CD4-positive, alpha-beta T cell treated with Interleukin-17A for 4 hours (primary cell): ENCODE measurements around the gene RAB3A.

Source experiments
- DNase-seq: peaks from one replicate; pipeline ENCODE4 v3.0.0-alpha.2; 2020; ENCODE audit warnings: mixed read lengths

Gene RAB3A, protein sequence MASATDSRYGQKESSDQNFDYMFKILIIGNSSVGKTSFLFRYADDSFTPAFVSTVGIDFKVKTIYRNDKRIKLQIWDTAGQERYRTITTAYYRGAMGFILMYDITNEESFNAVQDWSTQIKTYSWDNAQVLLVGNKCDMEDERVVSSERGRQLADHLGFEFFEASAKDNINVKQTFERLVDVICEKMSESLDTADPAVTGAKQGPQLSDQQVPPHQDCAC

DNA sequence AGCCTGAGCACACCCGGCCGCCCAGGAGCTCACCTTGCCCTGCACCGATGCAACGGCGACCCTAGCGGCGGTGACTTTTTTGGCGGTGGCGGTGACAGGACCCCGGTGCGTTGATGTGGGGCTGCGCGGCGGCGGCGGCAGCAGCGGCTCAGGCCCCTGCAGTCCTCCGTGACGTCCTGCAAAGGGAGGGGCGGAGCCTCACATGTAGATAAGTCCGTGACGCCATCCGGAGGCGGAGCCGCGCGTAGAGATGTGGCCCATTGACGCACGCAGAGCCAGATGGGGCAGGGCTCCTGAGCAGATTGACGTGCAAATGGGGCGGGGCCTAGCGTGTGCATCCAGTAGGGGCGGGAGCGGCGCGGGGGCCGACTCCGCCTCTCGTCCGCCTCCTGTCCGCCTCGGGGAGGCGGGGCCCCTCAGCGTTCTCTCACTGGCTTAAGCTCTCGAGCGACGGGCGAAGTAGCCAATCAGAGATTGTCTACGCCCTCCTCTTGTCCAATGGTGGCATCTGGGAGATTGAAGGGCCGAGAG, at the start of gene RAB3A:
TSS of gene RAB3A (minus strand) at position 180 of the 531 bp plus-strand sequence. CDS start 1,302 bp downstream, outside the sequence.
- peak; percentile 100 for DNase-seq

DNA sequence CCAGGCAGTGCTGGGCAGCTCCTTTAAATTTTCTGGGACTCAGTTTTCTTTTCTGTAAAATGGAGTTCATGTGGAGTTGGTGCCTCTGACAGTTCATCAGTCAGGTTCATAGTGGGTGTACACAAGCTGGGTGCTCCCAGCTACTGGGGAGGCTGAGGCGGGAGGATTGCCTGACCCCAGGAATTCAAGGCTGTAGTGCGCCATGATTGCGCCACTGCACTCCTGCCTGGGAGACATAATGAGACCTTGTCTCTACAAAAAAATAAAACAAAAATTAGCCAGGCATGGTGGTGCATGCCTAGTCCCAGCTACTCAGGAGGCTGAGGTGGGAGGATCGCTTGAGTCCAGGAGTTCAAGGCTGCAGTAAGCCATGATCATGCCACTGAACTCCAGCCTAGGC, 49.3 kb upstream of the RAB3A start:
- DNase-seq, result no peak

DNA sequence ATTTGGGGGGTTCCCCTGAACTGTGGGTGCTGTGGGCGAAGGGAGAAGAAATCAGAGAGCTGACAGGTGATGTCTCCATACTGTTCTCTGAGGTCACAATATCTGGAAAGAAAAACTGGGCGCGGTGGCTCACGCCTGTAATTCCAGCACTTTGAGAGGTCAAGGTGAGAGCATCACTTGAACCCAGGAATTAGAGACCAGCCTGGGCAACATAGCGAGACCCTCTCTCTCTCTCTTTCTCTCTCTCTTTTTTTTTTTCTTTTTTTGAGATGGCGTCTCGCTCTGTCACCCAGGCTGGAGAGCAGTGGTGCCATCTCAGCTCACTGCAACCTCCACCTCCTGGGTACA, 48.5 kb upstream of the RAB3A start:
- no peak for DNase-seq

DNA sequence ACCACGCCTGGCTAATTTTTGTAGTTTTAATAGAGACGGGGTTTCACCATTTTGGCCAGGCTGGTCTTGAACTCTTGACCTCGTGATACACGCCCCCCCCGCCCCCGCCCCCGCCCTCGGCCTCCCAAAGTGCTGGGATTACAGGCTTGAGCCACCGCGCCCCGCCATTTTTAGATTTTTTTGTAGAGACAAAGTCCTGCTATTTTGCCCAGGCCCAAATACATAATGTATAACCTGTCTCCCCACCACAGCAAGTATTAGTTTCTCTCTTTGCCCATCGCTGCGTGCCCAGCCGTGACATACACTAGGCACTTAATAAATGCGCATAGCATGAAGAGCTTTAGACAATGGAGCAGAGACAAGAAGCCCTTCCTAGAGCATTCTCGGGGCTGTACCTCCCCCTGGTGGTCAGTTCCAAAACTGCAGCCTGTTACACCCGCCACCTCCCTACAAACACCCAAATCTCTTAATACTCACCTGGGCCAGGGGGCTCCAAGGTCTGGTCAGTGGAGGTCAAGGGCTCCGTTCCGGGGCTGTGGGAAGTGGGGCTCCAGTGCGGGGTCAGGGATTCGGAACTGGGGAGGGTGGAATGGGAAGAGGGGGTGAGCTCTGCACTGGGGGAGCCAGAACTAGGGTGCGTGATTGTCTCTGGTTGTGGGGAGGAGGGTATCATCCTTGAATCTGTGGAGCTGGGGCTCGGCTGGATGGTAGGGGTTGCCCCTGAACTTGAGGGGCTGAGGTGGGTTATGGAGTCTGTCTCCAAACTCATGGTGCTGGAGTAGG, 47.9 kb upstream of the RAB3A start:
- peak; percentile 87 for DNase-seq

DNA sequence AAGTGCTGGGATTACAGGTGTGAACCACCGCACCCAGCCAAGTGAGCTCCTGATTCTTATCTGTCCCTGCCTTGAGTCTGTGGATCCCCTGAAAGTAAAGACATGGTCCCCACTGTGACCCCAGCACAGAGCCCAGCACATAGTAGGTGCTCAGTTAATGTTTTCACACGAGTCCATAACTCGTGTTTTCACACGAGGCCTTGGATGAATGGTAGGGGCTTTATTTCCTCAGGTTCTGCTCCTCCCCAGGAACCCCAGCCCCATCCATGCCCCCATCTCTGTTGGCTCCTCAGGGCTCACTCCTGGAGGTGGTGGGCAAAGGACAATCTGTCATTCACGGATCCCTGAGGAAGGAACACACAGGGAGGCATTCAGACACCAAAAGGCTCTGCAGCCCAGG, 46.0 kb upstream of the RAB3A start:
- no peak for DNase-seq

DNA sequence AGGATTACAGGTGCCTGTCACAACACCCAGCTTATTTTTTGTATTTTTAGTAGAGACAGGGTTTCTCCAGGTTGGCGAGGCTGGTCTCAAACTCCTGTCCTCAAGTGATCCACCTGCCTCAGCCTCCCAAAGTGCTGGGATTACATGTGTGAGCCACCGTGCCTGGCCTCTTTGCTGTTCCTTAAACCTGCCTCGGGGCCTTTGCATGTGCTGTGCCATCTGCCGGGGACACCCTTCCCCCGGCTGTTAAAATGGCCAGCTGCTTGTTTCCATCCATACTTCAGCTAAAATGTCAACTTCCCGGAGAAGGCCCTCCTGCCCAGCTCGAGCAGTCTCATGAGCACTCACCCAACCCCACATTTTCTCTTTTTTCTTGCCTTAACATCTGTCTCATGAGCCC, 41.5 kb upstream of the RAB3A start:
- no peak for DNase-seq

DNA sequence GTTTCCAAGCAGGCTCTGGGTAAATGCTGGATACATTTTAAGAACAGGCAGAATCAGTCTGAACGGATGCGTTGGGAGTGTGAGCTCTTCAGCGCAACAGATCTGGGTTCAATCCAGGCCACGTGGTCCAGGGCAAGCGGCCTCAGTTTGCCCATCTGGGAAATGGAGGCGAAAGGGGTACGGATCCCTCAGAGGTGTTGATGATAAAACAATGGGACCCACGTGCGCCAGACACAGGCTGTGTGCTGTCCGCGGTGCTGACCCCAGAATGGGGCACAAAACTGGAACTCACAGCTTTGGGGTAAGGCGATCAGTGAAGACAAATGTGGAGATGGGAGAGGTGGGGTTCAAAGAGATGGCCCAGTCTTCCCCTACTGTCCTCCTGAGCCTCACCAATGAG, 35.5 kb upstream of the RAB3A start:
- no peak for DNase-seq

DNA sequence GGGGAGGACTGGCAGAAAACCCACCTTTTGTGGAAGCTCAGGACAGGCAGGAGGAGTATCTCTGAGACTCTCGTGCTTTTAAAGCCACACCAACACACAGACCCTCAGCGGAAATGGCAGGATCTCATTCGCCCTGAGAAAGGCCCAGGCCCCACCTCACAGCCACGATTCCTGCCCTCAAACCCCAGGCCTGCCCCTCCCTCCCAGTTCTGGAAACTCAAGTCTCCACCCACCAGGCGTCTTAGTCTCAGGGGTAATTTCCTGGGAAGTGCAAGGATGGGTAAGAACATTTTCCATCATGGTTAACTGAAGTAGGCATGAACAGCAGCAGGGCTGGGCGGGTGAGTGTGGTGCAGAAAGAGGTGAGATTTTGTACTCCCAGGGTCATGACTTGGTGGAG, 30.4 kb upstream of the RAB3A start:
- DNase-seq, result no peak

DNA sequence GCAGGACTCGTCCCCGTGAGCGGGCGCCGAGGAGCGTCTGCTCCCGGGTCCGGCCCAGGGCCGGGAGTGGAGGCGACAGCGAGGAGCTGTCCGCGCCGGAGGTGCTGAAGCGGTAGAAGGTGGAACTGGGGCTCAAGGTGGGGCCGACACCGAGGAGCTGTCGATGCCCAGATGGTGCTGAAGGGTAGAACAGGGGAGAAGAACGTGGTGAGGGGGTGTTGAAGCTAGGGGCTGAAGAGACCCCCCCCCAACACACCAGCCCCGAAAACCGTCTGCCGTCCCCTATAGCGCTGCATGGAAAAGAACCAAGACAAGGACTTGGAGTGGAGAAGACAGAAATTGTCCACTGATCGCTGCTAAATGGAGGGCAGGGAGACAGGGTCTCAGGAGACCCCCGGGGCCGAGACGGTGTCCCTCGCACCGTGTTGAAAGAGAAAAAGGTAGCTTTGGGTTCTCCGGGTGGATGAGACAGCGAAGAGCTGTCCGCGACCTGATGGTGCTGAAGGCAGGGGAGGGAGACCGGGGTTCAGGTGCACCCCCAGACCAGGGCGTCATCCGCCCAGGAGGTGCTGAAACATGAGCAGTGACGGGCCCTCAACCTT, 29.5 kb upstream of the RAB3A start:
- peak; percentile 59 for DNase-seq

DNA sequence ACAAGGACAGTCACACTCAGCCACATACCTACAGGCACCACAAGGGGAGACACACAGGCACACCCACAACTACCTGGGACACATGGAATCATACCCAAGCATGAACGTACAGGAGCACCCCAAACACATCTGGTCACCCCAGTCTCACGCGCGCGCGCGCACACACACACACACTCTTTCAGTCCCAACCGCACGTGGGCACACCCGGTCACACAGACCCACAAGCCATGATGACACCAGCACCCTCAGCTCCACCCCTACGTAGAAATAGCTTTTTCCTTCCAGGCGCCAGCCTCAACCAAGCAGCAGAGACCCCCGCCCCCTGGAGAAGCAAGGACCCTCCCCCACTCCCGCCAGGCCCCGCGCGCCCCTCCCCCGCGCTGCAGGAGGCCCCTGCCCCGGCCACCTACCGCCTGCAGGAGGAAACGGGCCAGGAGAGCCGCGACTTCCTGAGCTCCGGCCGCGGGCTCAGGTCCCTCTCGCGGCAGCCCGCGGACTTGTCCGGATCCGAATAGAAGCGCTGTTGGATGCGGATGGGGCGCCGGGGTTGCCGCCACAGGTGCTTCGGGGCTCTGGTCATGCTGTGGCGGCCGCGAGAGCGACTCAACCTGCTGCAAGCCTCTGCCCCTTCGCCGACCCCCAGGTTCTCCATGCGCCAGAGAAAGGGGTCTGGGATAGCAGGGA, 28.8 kb upstream of the RAB3A start:
- DNase-seq, result no peak

DNA sequence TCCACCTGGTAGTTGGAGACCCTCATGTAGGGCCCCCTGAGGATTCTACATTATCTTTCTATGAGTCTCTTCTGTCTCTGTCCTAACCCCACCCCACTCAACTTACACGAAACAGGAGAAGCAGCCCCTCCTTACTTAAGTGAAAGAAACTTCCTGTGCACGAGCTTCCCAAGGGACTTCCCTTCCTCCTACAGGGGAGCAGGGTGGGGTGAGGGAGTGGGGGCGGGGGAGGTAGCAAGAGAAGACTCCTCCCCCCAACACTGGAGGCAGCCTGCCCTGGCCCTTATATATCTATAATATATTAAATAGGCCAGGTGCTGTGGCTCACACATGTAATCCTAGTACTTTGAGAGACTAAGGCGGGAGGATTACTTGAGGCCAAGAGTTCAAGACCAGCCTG, 27.9 kb upstream of the RAB3A start:
- no peak for DNase-seq

DNA sequence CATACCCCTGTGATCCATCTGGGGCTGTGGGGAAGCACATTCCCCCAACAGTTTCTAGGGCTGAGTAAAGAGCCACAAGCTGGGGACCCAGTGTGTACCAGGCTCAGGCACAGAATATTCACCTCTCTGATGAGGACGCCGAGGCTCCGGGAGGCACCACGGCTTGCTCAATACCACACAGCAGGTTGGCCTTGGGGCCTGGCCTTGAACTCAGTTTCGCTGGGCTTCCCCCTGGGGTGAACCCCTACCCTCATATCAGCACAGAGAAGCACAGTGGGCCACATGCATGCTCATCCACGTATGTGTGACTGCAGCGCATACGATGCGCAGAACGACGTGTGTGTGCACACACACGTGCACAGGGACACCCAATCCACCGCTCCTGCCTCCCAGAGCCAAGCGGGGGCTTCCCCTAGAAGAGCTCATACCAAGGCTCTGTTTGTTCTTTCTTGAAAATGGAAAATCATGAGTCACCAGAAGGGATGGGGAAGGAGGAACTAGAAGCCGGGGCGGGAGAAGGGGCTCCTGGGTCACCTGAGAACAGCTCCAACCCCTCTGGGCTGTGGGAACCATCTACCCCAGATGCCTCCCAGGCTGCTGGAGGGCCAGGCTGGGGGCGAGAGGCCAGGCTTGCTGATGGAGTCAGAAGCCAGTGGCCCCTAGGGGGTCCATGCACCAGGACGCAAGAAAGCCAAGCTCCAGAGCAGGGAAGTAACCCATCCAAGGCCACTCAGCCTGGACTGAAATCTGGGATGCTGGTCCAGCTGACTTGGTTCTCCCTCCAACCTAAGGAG, 27.3 kb upstream of the RAB3A start:
- DNase-seq, result no peak

DNA sequence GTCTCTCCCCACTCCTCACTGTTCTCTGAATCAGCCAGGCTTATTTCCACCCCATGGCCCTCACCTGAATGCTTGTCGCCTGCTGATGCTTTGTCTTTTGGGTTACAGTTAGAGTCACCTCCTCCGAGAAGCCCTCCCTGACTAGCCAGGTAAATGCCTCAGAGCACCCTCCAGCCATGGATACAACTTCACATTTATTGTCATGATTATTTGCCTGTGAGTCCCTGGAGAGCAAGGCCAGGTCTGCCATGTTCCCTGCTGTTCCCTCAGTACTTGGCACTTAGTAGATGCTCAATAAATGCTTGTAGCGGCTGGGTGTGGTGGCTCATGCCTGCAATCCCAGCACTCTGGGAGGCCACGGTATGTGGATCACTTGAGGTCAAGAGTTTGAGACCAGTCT, 26.1 kb upstream of the RAB3A start:
- DNase-seq, result no peak

DNA sequence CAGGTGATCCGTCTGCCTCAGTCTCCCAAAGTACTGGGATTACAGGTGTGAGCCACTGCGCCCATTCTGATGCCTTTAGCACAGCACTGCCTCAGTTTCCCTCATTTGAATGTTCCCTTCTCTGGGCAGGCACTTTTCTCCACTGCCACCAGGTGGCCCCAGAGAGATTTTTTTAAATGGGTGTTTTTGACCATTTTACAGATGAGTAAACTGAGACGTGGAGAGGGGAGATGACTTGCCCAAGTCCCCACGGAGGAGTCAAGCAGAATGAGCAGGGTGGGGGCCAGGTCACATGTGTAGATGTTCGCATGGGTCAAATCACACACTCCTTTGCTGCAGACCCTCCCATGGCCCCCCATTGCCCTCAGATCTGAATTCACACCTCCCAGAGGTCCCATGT, 25.6 kb upstream of the RAB3A start:
- DNase-seq, result no peak

DNA sequence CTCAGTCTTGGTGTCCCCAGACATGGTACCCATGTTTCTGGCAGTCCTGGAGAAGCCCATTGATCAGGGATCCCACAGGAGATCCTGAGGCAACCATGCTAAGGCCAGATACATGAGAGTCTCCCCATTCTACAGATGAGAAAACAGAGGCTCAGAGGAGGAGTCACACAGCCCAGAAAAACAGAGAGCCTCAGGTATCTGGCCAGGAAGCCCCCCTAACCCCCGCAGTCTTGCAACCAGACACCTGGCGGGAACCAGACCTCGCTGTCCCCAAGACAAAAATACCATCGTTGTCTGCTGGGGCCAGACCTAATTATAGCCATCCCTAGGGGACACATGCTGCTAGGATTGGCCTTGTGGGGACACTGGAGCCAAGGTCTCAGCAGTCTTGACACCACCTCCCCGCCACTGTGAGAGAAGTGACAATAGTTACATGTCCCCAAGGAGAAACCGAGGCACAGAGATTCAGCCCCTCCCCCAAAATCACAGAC, 24.0 kb upstream of the RAB3A start:
- DNase-seq, result no peak

DNA sequence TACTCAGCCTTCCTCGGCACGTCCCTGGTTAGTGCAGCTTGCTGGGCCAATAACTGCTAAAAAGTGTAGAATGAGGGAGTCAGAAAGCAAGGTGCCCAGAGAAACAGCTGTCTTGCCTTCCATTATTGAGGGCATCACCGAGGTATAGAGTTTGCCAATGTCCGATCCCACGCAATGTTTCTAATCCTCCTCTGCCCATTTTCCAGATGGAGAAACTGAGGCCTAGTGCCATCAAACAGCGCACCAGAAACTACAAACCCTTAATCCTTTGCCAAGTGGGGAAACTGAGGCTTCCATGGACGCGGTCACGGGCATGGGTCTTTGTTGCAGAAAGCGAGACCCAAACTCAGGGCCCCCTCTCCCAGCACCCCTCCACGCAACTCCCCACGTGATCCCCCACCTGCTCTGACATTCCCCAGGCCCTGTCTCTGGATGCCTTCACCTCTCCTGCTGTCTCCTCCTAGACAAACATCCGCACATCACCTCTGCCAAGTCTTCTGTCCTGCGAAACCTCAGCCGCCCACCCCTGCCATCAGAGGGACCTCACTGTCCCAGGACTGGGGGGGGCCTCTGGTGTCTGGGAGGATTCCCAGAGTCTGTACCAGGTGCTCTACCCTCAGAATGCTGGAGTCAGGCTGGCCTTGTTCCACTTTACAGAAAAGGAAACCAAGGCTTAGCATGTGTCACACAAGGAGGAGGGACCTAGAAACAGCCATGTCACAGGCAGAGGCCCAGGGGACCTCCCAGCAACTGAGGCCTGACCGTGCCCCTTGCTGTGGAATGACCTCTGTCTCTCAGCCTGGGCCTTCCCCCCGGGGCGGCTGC, 23.3 kb upstream of the RAB3A start:
- DNase-seq, result no peak

DNA sequence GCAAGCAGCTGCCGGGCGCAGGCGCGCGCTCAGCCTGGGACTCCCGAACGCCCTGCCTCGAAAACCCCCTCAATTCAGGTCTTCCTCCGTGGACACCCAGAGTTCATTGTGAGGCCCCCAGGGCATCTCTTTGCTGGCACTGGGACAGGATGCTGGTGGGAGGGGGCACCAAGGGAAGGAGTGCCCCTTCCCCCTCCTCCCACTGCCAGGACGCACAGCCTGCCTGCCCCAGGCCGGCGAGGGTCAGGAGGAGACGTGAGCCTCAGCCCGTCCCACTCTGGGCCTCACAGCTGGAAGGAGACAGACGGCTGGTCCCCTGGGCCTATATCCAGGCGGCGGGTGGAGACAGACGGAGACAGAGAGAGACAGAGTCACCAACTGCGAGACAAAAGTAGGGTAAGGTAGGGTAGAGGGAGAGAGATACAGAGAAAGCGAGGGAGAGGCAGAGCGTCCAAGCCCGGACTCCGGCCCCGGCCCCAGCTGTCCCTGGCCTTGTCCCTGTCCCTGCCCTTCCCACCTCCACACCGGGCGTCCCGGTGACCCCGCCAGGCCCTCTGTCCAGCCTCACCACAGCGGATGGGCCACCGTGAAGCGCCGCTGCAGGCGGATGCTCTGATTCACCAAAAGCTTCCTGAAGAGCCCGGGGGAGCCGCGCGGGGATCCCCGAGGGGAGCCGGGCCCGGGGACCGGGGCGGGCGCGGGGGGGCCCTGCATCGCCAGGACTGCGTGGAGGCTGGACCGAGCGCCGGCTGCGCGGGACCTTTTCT, 22.0 kb upstream of the RAB3A start, which contains the start of gene PDE4C:
TSS of gene PDE4C (minus strand) at position 737 of the 767 bp plus-strand sequence. CDS start at position 714, 23 bp downstream.
- no peak for DNase-seq

DNA sequence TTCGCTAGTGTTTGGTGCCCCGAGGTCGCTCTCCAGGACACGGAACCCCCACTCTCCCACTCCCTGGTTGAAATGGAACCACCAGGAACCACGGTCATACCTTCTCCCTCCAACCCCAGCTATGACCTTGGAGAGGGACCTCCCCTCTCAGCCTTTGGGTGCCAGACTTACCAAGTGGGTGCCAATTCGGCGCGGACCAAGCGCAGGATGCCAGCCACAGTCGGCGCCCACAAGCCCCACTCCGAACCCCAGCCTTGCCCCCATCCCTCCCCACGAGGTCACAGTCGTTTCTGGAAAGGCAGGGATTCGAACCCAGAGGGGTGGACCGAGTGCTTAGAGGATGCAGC, 21.5 kb upstream of the RAB3A start:
- DNase-seq, result no peak

DNA sequence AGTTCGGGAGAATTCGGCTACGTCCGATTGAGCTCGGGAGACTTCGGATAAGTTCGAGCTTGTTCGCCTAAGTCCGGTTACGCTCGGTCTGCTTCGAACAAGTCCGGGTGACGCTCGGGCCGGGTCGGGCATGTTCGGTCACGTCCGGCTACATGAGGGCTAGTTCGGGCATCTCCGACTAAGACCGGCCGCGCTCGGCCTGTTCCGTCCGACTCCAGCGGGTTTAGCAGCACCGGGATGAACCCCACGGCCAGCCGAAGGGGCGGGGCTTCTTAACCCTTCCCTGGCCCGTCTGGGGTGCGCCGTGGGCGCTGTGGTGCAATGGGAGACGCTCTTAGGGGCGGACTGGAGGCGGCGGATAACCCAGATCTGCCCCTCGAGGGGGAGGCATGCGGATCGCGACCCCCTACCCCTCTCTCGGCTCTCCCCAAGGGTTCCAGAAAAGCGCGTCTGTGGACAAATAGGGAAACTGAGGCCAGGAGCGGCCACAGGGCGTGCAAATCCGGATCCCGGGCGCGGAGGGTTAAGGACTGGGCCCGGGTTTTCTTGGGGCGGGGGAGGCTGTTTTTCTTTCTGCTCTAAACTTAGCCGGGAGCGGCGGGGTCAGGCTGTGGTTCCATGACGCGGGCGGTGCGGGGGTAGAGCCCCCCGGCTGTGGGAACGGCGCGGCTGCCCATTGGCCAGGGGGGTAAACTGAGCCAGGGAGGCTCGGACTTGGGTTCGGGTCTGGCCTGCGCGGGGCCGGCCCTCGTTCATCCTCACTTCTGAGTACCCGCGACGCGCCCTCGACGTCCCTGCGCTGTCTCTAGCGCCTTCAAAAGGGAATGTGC, 20.9 kb upstream of the RAB3A start:
- peak; percentile 90 for DNase-seq
